VCaP (cell line): ENCODE results near the gene ABHD13.

Experiments
- H3K27ac ChIP-seq: fragments of 450-650 bp; 2 replicates; pipeline ENCODE4 v1.5.1; 2017
- TF ChIP-seq, protein P1 (sequence below): fragments of 450-650 bp; conservative IDR thresholded peaks from 2 replicates; pipeline ENCODE4 v1.5.1; 2017; ENCODE audit warnings: mild to moderate bottlenecking, moderate library complexity

Gene ABHD13

DNA sequence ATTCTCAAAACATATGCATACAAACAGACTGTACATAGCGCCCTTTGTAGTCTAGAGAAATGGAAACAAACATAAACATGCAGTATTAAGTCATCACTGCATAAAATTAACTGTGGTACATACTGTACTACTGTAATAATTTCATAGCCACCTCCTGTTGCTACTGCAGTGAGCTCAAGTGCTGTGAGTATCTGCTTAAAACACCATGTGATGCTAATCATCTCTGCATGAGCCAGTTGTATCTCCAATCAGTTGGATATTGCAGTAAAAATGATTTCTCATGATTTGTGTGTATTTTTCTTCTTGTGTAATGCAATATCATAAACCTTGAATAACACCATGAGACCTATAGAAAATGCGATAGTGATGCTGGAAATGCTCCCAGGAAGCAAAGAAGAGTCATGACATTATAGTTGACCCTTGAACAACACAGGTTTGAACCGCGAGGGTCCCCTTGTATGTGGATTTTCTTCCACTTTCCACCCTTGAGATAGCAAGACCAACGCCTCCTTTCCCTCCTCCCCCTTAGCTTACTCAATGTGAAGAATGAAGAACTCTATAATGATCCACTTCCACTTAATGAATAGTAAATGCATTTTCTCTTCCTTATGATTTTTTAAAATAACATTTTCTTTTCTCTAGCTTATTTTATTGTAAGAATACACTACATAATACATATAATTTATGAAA, 55.4 kb downstream of the ABHD13 start:
- H3K27ac ChIP-seq, result no peak overlapping the region
- TF ChIP-seq, protein P1, sequence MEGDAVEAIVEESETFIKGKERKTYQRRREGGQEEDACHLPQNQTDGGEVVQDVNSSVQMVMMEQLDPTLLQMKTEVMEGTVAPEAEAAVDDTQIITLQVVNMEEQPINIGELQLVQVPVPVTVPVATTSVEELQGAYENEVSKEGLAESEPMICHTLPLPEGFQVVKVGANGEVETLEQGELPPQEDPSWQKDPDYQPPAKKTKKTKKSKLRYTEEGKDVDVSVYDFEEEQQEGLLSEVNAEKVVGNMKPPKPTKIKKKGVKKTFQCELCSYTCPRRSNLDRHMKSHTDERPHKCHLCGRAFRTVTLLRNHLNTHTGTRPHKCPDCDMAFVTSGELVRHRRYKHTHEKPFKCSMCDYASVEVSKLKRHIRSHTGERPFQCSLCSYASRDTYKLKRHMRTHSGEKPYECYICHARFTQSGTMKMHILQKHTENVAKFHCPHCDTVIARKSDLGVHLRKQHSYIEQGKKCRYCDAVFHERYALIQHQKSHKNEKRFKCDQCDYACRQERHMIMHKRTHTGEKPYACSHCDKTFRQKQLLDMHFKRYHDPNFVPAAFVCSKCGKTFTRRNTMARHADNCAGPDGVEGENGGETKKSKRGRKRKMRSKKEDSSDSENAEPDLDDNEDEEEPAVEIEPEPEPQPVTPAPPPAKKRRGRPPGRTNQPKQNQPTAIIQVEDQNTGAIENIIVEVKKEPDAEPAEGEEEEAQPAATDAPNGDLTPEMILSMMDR, result no peak

DNA sequence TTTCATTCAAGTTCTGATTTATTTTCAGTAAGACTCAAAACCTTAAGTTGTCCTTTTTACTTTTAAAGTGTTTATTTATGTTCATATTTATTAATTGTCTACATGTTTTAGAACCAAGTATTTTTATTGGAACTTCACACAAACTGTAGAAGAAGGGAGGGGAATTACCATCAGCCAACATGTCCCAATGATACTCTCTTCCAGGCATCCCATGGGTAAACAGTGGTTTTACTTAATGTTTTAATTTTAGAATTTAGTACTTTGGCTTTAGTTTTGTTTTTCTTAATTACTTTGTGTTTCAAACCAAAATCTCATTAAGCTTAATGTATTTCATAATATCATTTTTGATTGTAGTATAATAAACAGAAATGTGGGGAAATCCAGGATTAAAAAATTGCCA, 56.5 kb downstream of the ABHD13 start:
- TF ChIP-seq, protein P1, result no peak
- no peak overlapping the region for H3K27ac ChIP-seq

DNA sequence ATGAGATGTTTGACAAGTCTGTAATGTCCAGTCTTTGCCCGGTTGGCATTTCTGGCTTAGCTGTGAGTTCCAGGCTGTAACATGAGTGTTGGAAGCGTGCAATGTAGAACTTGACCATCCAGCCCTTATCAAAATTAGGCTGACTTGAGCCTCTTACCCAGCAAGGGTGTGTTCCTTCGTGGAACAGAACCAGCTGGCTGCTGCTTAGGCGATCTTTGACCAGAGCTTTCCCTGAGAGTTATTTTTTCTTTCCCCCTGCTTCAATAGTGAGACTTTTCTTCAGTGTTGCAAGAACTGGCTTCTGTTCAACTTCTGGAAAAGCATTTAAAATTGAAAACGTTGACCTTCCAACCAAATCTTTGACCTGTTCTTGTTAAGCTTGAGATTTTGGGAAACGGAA, 57.9 kb downstream of the ABHD13 start:
- TF ChIP-seq, protein P1, result no peak
- H3K27ac ChIP-seq, result no peak overlapping the region

DNA sequence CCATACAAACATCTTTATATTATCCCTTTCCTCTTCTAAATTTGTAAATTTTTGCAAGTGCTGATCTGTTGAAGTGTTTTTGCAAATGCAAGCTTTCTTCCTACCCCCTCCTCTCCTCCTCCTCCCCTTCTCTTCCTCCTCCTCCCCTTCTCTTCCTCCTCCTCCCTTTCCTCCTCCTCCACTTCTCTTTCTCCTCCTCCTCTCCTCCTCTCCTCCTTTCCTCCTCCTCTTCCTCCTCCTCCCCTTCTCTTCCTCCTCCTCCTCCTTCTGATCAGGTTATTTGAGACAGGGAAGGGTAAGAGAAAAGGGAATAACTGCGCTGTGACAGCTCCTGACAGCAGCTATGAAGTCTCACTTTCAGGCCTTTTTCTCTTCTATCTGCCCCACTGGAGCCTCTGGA, 60.3 kb downstream of the ABHD13 start:
- H3K27ac ChIP-seq, result no peak overlapping the region
- TF ChIP-seq, protein P1, result no peak

DNA sequence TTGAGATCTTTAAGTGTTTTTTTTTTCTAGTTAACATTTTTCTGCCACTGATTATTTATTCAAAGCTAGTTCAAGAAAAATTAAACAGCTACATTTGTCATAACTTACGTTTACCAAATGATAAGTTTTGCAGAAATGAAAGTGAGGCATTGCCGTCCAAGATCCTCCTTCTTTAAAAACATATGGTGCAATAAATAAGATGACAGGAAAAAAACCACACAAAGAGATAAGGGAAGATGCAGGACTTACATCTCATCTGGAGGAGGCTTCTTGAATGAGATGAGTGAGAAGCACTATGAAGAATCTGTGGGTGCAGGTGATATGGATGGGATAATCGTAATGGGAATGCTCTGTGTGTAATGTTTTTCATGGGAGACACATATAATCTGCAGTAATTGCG, 63.7 kb downstream of the ABHD13 start:
- TF ChIP-seq, protein P1, result no peak
- no peak overlapping the region for H3K27ac ChIP-seq

DNA sequence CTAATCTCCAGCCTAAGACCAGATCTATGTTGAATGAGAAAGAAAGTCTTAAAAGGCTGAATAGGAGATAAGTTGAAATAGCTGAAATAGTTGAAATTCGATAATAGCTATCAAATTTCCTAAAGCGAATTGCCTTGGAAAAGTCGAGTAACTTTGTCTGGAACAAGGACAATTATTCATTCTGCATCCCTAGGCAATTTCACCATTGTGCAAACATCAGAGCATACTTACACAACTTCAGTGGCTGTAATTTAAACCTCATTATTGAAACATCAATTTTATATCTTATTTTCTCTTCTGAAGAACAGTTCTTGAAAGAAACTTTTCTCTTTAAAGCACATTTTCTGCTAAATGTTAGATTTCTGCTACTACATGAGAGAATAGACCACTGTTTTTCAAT, 64.9 kb downstream of the ABHD13 start:
- H3K27ac ChIP-seq, result no peak overlapping the region
- TF ChIP-seq, protein P1, result no peak
